C4-2B (cell line): ENCODE measurements around the gene TWIST2.

Experiments used
- CTCF ChIP-seq: fragments of 450-650 bp; conservative IDR thresholded peaks from 2 replicates; pipeline ENCODE4 v1.5.1; 2017; ENCODE audit warnings: mild to moderate bottlenecking
- ZFX ChIP-seq: fragments of 450-650 bp; IDR thresholded peaks from 2 replicates; pipeline ENCODE4 v1.6.1; 2017

- TF ChIP-seq CTCF (no peak), ZFX (no peak)
These were observed 50.8 kb downstream of the TWIST2 start for GRCh38 chr2:238898534-238899281.
